Neural cell (in vitro differentiated cells): ENCODE data around the gene MCTP2.

Experiments used
- EZH2 ChIP-seq: fragments of 200-600, 300-800 bp; shearing (Covaris generic), sonication (generic); IDR thresholded peaks from 2 replicates; pipeline ENCODE4 v1.6.1; 2014; ENCODE audit warnings: antibody characterized with exemption, low read length, borderline replicate concordance, mild to moderate bottlenecking; ENCODE audit not compliant: insufficient read depth, poor library complexity, severe bottlenecking
- POLR2AphosphoS5 ChIP-seq: IDR thresholded peaks from 2 replicates; pipeline ENCODE4 v1.6.1; 2012
- SMC3 ChIP-seq: fragments of 450-650 bp; conservative IDR thresholded peaks from 2 replicates; pipeline ENCODE4 v1.6.1; 2014; ENCODE audit warnings: antibody characterized with exemption, mild to moderate bottlenecking, moderate library complexity; ENCODE audit not compliant: poor library complexity
- TF ChIP-seq, protein P1 (sequence below): fragments of 450-650 bp; IDR thresholded peaks from 2 replicates; pipeline ENCODE4 v1.5.1; 2014; ENCODE audit warnings: antibody characterized with exemption, mild to moderate bottlenecking, moderate library complexity; ENCODE audit not compliant: poor library complexity, severe bottlenecking

DNA sequence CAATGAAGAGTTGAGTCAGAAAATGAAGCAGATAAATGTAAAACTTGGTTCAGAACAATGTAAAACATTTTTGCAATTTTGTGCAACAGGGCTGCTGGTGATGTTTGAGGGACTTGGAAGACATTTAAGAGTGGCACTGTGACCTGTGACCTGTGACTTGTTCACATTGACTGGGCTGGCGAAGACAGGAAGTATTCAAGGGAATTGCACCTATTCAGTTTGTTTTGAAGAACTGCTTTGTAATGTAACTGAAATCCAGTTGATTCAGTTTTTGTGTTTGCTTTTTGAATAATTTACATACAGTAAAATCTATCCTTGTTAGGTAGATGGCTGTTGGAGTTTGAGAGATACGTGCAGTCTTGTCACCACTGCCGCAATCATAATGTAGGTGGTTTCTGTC lies 35.4 kb downstream of the MCTP2 start:
- TF ChIP-seq, protein P1, sequence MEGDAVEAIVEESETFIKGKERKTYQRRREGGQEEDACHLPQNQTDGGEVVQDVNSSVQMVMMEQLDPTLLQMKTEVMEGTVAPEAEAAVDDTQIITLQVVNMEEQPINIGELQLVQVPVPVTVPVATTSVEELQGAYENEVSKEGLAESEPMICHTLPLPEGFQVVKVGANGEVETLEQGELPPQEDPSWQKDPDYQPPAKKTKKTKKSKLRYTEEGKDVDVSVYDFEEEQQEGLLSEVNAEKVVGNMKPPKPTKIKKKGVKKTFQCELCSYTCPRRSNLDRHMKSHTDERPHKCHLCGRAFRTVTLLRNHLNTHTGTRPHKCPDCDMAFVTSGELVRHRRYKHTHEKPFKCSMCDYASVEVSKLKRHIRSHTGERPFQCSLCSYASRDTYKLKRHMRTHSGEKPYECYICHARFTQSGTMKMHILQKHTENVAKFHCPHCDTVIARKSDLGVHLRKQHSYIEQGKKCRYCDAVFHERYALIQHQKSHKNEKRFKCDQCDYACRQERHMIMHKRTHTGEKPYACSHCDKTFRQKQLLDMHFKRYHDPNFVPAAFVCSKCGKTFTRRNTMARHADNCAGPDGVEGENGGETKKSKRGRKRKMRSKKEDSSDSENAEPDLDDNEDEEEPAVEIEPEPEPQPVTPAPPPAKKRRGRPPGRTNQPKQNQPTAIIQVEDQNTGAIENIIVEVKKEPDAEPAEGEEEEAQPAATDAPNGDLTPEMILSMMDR, result no peak
- TF ChIP-seq SMC3 (no peak), EZH2 (no peak), POLR2AphosphoS5 (no peak)
